Panc1 (cell line): ENCODE measurements around the gene ASB17. TPM values are rescaled to one million over a fixed set of nuclear protein-coding genes. Genes with fewer than 3 reads are reported as not detected.

Source experiments
- ATAC-seq: fragments of 200-7000 bp; cut with Tn5 transposase; 2 replicates; pipeline ENCODE4 v1.9.1; 2020; ENCODE audit warnings: mild to moderate bottlenecking, moderate library complexity
- BruUV-seq: library from RNA; stranded (reverse); fragments of 400-500 nt; replicated peaks from 2 replicates; lab custom pipeline; 2021; lab: Mats Ljungman, UMichigan
- CTCF ChIA-PET: fragments of 300-600 bp; sonication (Branson Sonifier 250); formaldehyde crosslinking; loops from one replicate; lab custom pipeline; 2022; ENCODE audit warnings: antibody characterized with exemption; lab: Charles Lee
- POLR2A ChIA-PET: fragments of 300-600 bp; sonication (Branson Sonifier 250); formaldehyde crosslinking; loops from one replicate; lab custom pipeline; 2022; ENCODE audit warnings: antibody characterized with exemption; lab: Charles Lee
- DNase-seq: peaks from one replicate; pipeline ENCODE4 v3.0.0-alpha.2; 2010; ENCODE audit warnings: low read depth, low spot score
- H3K27ac ChIP-seq: 2 replicates; pipeline ENCODE4 v1.5.1; 2011; ENCODE audit warnings: mild to moderate bottlenecking, low read length, inconsistent platforms
- H3K27me3 ChIP-seq: fragments of 200-500 bp; sonication (Bioruptor generic); 2 replicates; pipeline ENCODE4 v1.6.0; 2014; ENCODE audit warnings: low read length, inconsistent platforms; ENCODE audit not compliant: control insufficient read depth, insufficient read depth
- H3K36me3 ChIP-seq: fragments of 200-500 bp; sonication (Bioruptor generic); 2 replicates; pipeline ENCODE4 v1.5.1; 2014; ENCODE audit warnings: inconsistent platforms, mild to moderate bottlenecking, low read length, moderate library complexity; ENCODE audit not compliant: control insufficient read depth, insufficient read depth
- H3K4me1 ChIP-seq: 2 replicates; pipeline ENCODE4 v1.5.1; 2011; ENCODE audit warnings: inconsistent platforms, mild to moderate bottlenecking, low read length, moderate library complexity; ENCODE audit not compliant: control insufficient read depth, insufficient read depth
- H3K4me3 ChIP-seq, 2 experiments: 2 replicates each; pipeline ENCODE4 v1.5.1; 2011 to 2012; ENCODE audit warnings: low read depth in 2 of 2, low read length in 2 of 2, mild to moderate bottlenecking in 2 of 2, inconsistent platforms in 1 of 2, moderate library complexity in 1 of 2
- H3K9me3 ChIP-seq: fragments of 200-500 bp; sonication (Bioruptor generic); 2 replicates; pipeline ENCODE4 v1.5.1; 2014; ENCODE audit warnings: low read depth, mild to moderate bottlenecking, inconsistent platforms, low read length, moderate library complexity; ENCODE audit not compliant: control insufficient read depth, insufficient read depth
- POLR2AphosphoS5 ChIP-seq: IDR thresholded peaks from 2 replicates; pipeline ENCODE4 v1.6.1; 2012; ENCODE audit warnings: mild to moderate bottlenecking, low read depth, low read length, moderate library complexity
- SIN3A ChIP-seq: IDR thresholded peaks from 2 replicates; pipeline ENCODE4 v1.6.1; 2012; ENCODE audit warnings: low read depth, mild to moderate bottlenecking, low read length, moderate library complexity, borderline replicate concordance; ENCODE audit not compliant: insufficient read depth
- TCF7L2 ChIP-seq: IDR thresholded peaks from 2 replicates; pipeline ENCODE4 v1.6.1; 2011; ENCODE audit warnings: mild to moderate bottlenecking, low read depth, low read length, inconsistent platforms
- in situ Hi-C: cut with HindIII; loops from 2 replicates; pipeline ENCODE4 v1.10.0; 2016; ENCODE audit warnings: low sequenced_read_pairs, low pct_unique_long_range_greater_than_20kb
- intact Hi-C: fragments of 100-400 bp; cut with micrococcal nuclease; formaldehyde crosslinking; loops from one replicate; pipeline ENCODE4 v1.10.0; 2022; ENCODE audit not compliant: unreplicated experiment
- total RNA-seq: library from RNA; stranded (reverse); gene quantifications from one replicate; pipeline ENCODE4 v1.2.1, GENCODE V29; 2021; ENCODE audit not compliant: unreplicated experiment
- TF ChIP-seq, protein P1 (sequence below): fragments of 450-650 bp; IDR thresholded peaks from 2 replicates; pipeline ENCODE4 v1.5.1; 2017; ENCODE audit warnings: mild to moderate bottlenecking
- TF ChIP-seq, protein P2 (sequence below), 2 experiments: IDR thresholded peaks; 2 replicates each; pipeline ENCODE4 v1.6.1; 2011 to 2012; ENCODE audit warnings: low read depth in 2 of 2, control low read depth in 1 of 2, low read length in 1 of 2, mild to moderate bottlenecking in 1 of 2, moderate library complexity in 1 of 2; ENCODE audit not compliant: insufficient read depth in 1 of 2

Gene ASB17
- total RNA-seq, 1 experiment from 2014 or later, result not detected

DNA sequence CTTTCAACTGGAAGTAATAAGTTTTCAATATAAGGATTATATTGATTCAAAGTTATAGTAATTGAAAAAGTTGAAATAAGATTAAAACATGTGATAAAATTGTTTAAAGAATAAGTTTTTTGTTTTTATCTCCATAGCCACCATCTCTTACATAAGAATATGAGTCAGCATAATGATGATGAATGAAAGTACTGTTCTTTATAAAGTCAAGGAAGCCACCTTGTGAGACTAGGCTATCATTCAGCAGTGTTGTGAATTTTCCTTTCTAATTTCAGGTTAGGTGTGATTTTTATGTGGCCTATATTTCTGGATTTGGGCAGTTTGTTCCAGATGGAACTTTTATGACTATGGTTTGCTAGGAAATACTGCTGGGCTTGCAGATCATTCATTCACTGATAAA is 22.4 kb upstream of the ASB17 start:
- Histone ChIP-seq H3K27me3 (no peaks in the 10 kb centered on the region), H3K27ac (no peak overlapping the region), H3K36me3 (no peaks in the 10 kb centered on the region), H3K4me1 (no peaks in the 10 kb centered on the region), H3K9me3 (no peaks in the 10 kb centered on the region), H3K4me3 (no peak overlapping the region)
- CTCF ChIA-PET, result no interaction called here
- no peak for ATAC-seq
- no TSS peak for BruUV-seq
- POLR2A ChIA-PET, result no interaction called here
- no peak for DNase-seq
- intact Hi-C loops, result no loop called here
- no peak for TF ChIP-seq POLR2AphosphoS5
- in situ Hi-C loops, result no loop called here

DNA sequence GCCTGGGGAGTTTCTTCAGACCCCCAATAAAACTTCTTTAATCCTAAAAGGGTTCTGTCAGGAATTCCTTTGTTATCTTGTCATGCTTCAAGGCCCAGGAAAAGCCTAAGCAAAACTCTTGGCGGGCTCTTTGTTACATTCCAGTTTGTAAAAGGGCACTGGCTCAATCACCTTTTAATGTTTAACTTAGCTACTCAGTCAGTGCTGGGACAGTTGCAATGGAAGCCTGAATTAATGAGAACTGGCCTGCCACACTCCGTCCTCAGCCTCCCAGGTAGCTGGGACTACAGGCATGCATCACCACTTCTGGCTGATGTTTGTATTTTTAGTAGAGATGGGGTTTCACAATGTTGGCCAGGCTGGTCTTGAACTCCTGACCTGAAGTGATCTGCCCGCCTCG is 21.3 kb upstream of the ASB17 start:
- Histone ChIP-seq H3K27me3 (no peaks in the 10 kb centered on the region), H3K36me3 (no peaks in the 10 kb centered on the region), H3K4me1 (no peaks in the 10 kb centered on the region), H3K27ac (no peak overlapping the region), H3K9me3 (no peaks in the 10 kb centered on the region), H3K4me3 (no peak overlapping the region)
- BruUV-seq, result no TSS peak
- ATAC-seq (no peak), DNase-seq (no peak)
- intact Hi-C loops, result no loop called here
- TF ChIP-seq, protein P1, sequence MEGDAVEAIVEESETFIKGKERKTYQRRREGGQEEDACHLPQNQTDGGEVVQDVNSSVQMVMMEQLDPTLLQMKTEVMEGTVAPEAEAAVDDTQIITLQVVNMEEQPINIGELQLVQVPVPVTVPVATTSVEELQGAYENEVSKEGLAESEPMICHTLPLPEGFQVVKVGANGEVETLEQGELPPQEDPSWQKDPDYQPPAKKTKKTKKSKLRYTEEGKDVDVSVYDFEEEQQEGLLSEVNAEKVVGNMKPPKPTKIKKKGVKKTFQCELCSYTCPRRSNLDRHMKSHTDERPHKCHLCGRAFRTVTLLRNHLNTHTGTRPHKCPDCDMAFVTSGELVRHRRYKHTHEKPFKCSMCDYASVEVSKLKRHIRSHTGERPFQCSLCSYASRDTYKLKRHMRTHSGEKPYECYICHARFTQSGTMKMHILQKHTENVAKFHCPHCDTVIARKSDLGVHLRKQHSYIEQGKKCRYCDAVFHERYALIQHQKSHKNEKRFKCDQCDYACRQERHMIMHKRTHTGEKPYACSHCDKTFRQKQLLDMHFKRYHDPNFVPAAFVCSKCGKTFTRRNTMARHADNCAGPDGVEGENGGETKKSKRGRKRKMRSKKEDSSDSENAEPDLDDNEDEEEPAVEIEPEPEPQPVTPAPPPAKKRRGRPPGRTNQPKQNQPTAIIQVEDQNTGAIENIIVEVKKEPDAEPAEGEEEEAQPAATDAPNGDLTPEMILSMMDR, result no peak
- TF ChIP-seq, protein P2, sequence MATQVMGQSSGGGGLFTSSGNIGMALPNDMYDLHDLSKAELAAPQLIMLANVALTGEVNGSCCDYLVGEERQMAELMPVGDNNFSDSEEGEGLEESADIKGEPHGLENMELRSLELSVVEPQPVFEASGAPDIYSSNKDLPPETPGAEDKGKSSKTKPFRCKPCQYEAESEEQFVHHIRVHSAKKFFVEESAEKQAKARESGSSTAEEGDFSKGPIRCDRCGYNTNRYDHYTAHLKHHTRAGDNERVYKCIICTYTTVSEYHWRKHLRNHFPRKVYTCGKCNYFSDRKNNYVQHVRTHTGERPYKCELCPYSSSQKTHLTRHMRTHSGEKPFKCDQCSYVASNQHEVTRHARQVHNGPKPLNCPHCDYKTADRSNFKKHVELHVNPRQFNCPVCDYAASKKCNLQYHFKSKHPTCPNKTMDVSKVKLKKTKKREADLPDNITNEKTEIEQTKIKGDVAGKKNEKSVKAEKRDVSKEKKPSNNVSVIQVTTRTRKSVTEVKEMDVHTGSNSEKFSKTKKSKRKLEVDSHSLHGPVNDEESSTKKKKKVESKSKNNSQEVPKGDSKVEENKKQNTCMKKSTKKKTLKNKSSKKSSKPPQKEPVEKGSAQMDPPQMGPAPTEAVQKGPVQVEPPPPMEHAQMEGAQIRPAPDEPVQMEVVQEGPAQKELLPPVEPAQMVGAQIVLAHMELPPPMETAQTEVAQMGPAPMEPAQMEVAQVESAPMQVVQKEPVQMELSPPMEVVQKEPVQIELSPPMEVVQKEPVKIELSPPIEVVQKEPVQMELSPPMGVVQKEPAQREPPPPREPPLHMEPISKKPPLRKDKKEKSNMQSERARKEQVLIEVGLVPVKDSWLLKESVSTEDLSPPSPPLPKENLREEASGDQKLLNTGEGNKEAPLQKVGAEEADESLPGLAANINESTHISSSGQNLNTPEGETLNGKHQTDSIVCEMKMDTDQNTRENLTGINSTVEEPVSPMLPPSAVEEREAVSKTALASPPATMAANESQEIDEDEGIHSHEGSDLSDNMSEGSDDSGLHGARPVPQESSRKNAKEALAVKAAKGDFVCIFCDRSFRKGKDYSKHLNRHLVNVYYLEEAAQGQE (IDR thresholded peaks at IDR 0.05; ENCODE audit: insufficient read depth in 1 of 2, low read depth in 2 of 2, low read length in 1 of 2), result no peak
- TF ChIP-seq TCF7L2 (no peak), POLR2AphosphoS5 (no peak), SIN3A (no peak)
- POLR2A ChIA-PET, result no interaction called here
- CTCF ChIA-PET, result no interaction called here
- in situ Hi-C loops, result no loop called here

DNA sequence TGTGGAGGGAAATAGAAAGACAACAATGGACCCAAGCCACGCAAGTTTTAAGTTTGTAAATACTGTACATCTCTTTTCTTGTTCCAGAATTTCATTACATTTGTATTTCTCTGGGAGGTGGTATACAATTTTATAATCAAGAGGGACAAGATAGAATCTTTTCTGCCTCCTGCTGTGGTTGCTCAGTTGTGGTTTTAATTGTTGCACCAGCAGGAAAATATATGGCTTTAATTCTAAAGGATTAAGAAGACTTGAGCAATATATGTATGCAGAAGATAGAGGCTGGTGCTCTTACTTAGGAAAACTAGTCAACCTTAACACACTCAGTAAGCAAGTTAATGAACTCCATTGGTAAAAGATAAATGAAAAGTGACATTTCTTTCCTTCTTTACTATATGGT is 19.8 kb upstream of the ASB17 start:
- Histone ChIP-seq H3K4me3 (no peak overlapping the region), H3K27me3 (no peaks in the 10 kb centered on the region), H3K27ac (no peak overlapping the region), H3K36me3 (no peaks in the 10 kb centered on the region), H3K4me1 (no peaks in the 10 kb centered on the region), H3K9me3 (no peaks in the 10 kb centered on the region)
- ChIA-PET CTCF (no interaction called here), POLR2A (no interaction called here)
- ATAC-seq (no peak), DNase-seq (no peak)
- no TSS peak for BruUV-seq
- in situ Hi-C loops (no loop called here), intact Hi-C loops (no loop called here)
- TF ChIP-seq SIN3A (no peak), TCF7L2 (no peak), POLR2AphosphoS5 (no peak)
- TF ChIP-seq, protein P1, result no peak
- TF ChIP-seq, protein P2 (IDR thresholded peaks at IDR 0.05; ENCODE audit: insufficient read depth in 1 of 2, low read depth in 2 of 2, low read length in 1 of 2), result no peak
